HG02852 (cell line): ENCODE measurements around the gene SHLD2.
"Not testable (repeated sequence)": the region's sequence is repeated elsewhere in the genome, so short reads cannot be mapped to it uniquely, and the experiment has no call there.

ENCODE experiments used
- ATAC-seq: cut with Tn5 transposase; IDR thresholded peaks from one replicate; pipeline ENCODE4 v1.9.1; 2021; ENCODE audit warnings: mild to moderate bottlenecking, moderate library complexity; ENCODE audit not compliant: unreplicated experiment

SHLD2 gene

DNA sequence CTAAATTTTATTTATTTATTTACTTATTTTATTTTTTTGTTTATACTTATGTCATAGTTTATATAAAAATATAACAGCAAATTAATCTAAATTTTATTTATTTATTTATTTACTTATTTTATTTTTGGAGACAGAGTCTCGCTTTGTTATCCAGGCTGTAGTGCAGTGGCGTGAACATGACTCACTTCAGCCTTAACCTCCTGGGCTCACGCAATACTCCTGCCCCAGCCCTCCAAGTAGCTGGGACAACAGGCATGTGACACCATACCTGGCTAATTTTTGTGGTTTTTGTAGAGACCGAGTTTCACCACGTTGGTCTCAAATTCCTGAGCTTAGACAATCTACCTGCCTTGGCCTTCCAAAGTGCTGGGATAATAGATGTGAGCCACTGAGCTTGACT is 115.3 kb downstream of the SHLD2 start:
- not testable (repeated sequence) for ATAC-seq

DNA sequence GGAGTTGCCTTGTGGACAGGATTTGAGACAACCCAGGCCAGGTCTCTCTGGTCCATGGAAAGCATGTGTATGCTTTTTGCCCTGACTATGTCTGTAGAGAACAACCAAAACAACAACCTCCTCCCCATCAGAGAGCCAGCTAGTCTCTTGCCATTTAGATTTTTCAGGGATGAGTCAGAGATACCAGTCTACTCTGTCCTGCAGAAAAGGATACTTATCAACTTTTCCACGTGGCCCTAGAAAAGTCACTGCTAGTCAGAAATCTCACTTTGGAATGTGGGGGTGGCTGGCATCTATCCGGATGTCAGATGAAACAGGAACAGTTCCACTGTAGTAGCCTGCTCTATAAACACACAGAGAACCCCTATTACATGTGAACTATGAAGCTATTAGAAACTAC is 116.8 kb downstream of the SHLD2 start:
- ATAC-seq: not testable (repeated sequence)

DNA sequence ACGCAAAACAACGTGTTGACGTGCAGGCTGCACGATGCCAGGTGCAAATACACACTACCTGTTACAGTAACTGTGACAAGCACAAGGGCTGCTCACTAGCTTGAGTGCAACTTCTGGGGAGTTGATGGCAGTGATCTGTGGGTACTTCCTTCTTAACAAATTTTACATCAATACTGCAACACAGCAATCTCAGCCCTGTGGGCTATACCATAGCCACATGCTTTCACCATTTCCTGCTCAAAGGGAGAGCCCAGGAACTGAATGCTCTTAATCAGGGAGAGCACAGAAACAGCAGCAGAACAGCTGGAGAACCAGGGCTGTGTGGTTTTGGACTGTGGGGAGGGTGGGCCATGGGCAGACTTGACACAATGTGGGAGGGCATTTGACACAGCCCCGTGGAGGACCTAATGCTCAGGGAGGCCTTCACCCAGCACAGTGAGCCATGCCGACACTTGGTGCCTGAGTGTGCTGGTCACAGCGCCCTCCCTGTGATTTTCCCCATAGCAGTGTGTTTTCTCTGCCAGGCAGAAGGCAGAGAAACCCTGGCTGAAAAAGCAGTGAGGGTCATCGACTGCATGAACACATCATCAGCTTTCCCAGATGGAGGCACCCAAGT is 118.3 kb downstream of the SHLD2 start:
- not testable (repeated sequence) for ATAC-seq

DNA sequence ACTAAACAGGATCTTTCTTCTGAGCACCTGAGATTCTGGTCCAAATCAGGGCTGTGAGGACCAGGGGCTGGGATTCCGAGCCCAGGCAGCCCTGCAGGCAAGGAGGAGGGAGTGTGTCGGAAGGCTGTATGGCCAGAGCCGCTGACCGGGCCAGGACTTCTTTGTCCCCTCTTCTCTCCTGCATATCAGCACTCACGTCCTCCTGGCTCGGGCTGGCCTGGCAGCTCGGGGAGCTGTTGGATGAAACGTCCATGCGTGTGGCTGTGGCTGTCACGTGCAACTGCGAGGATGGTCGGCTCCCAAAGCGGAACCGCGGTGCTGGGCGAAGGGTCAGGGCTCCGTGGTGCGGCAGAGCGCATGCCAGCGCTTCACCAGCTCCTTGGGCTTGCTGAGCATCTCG is 118.8 kb downstream of the SHLD2 start:
- ATAC-seq: not testable (repeated sequence)

DNA sequence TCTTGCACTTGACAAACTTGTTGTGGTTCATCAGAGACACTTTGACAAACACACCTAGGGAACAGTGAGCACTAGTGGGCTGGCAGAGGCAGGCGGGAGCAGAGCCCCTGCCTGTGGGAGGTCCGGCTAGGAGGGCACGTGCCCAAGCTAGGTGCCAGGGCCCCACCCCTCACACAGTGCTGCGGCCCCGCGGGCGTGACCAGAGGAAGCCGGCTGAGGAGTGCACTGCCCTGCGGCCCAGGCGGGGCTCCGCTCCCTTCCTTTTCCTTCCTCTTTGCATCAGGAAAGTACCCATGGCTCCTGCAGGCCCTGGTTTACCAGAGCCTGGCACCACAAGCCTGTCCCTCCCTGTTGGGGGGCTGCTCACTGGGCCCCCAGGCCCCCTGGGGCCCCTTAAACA is 121.1 kb downstream of the SHLD2 start:
- not testable (repeated sequence) for ATAC-seq

DNA sequence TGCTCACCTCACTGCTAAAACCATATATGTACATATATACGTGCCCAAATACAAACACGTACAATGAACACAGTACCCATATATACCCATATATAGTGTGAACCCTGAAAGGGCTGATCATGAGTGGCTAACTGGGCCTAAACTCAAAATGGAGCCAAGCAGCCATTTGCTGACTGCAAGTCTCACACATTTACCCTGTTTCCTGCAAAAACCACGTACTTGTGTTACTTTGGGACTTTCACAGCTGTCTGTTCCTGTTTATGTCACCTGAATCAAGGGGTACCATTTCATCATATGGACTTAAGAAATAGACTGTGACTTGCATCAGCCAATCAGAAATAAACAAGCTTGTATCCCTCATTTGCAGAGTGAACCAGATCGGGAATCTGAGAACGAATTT is 124.4 kb downstream of the SHLD2 start:
- ATAC-seq: not testable (repeated sequence)

DNA sequence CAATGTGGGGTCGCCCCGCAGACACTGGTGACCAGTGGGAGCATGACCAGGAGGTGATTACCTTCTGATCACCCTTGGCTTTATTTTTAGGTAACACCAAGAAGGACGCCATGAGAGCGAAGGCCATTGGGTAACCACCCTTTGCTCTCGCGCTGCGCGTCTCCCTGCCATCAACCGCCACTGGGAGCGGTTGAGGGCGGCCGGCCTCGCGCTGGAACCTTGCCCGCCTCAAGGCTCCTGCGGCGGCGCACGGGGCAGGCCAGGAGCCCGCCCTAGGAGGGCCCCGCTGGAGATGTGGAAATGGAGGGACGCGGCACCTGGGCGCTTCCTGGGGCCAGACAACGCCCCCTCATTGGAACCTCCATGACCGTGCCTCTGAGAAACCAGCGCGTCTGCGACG is 127.8 kb downstream of the SHLD2 start:
- not testable (repeated sequence) for ATAC-seq

DNA sequence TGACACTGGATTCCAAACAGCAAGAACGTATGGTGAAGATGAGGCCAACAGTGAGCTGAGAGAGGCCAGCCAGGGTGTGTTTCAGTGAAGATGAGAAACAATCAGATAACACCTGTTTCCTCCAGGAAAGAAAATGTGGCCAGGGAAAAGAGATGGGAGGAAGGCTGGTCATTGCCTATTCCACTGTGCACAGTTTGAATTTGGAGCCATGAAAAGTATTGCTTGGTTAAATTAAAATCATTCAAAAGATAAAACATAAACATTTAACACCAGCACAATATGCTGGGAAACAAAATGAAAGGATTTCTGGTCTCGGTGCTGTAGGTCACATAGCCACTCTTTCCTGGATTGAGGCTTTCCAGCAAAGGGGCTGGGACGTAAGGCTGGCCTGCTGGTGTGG is 130.1 kb downstream of the SHLD2 start, which contains the start of gene NUTM2A:
TSS of gene NUTM2A (plus strand) at position 301 of the 400 bp plus-strand sequence. CDS start 383 bp downstream, outside the sequence.
- ATAC-seq: not testable (repeated sequence)

DNA sequence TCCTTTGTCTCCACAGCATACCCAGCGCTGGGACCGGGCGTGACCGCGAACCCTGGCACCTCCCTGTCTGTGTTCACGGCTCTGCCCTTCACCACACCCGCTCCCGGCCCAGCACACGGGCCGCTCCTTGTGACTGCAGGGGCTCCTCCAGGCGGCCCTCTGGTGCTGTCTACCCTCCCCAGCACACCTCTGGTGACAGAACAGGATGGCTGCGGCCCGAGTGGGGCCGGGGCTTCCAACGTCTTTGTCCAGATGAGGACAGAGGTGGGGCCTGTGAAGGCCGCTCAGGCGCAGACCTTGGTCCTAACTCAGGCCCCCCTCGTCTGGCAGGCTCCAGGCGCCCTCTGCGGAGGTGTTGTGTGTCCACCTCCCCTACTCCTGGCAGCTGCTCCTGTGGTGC is 133.2 kb downstream of the SHLD2 start:
- not testable (repeated sequence) for ATAC-seq

DNA sequence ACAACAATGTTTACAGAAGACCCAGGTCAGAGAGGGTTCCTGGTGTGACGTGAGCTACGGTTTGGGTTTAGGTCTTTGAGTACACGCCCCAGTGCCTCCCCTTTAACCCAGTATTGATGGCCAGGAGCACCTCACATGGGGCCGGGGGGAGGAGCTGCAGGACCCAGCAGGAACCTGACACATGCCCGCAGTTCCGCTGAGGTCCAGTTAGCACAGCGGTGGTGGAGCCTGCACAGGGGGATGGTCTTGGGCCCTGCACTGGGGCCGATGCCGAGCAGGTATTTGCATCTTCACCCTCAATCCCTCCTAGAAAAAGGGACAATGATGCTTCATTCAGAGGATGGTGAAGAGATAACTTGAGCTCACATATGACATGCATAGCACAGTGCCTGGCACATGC is 134.2 kb downstream of the SHLD2 start:
- ATAC-seq: not testable (repeated sequence)

DNA sequence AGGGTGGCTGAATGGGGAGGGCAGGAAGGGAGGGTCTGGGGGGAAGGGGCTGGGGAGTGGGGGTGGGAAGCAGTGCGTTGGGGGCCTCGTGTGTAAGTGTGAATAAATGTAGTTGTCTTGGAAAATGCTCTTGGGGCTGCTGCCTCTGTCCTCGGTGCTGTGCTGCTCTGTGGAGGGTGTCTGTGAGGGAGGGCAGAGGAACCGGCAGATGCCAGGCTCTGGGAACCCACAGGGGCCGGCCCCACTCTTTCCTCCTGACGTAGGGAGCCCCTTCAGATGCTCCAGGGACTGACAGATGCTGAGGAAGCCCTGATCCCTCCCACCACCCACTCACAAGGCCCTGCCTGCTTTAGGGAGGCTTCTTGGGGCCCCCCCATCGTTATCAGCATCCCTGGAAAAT is 139.8 kb downstream of the SHLD2 start:
- ATAC-seq: not testable (repeated sequence)

DNA sequence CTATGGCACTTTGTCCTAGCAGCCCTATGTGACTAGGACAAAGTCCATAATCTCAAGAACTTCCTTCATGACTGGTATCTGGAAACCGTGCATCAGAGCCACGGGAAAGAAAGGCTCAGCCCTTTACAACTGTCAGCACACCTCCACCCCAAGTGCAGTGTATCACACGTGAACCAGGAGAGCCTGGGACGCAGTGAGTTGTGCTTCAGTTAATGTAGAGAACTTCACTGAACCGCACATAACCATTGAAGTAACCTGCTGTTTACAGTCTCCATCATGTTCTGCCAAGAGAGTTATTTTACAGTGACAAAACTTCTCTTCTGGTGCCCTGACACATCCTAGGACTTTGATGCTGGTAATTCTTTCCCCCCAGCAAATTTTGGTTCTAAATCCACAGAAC is 142.2 kb downstream of the SHLD2 start:
- not testable (repeated sequence) for ATAC-seq

DNA sequence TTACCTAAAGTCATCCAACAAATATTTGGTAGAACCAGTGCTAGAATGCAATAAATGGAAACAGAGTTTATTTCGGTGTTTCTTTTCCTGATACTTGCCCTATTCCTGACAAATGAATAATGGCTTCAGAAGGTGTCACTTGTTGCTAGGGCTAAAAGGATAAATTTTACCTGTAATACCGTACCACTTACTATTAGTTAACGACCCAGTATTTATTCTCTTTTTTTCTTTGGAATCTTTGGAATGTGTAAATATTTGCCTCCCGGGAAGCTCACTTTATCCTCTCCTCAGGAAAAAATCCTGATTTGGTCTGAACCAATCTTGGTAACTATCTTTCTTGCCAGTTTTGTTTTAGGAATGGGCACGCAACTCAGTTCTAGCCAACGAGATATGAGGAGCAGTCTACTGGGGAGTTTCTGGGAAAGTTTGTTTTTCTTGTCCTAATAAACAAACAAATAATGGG is 144.4 kb downstream of the SHLD2 start:
- not testable (repeated sequence) for ATAC-seq
